NK-92 (cell line): ENCODE results near the gene XAB2.

Source experiments
- DNase-seq: peaks from one replicate; lab custom pipeline; 2025; ENCODE audit not compliant: unreplicated experiment; lab: John Stamatoyannopoulos, UW

Gene XAB2

DNA sequence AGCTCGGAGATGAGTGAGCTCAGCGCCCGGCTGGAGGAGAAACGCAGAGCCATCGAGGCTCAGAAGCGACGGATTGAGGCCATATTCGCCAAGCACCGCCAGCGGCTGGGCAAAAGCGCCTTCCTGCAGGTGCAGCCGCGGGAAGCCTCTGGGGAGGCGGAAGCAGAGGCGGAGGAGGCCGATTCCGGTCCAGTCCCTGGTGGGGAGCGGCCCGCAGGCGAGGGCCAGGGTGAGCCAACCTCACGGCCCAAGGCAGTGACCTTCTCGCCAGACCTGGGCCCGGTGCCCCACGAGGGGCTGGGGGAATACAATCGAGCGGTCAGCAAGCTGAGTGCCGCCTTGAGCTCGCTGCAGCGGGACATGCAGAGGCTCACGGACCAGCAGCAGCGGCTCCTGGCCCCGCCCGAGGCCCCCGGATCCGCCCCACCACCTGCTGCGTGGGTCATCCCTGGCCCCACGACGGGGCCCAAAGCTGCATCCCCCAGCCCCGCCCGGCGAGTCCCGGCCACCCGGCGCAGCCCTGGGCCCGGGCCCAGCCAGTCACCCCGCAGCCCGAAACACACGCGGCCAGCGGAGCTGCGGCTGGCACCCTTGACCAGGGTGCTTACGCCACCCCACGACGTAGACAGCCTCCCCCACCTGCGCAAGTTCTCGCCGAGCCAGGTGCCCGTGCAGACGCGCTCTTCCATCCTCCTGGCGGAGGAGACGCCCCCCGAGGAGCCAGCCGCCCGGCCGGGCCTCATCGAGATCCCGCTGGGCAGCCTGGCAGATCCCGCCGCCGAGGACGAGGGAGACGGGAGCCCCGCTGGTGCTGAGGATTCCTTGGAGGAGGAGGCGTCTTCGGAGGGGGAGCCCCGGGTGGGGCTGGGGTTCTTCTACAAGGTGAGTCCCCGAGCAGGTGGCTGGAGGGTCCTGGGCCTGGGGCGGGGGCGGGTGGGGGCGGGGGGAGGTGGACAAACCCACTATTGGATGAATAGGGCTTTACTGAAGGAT is 16.8 kb downstream of the XAB2 start:
- no peak for DNase-seq

DNA sequence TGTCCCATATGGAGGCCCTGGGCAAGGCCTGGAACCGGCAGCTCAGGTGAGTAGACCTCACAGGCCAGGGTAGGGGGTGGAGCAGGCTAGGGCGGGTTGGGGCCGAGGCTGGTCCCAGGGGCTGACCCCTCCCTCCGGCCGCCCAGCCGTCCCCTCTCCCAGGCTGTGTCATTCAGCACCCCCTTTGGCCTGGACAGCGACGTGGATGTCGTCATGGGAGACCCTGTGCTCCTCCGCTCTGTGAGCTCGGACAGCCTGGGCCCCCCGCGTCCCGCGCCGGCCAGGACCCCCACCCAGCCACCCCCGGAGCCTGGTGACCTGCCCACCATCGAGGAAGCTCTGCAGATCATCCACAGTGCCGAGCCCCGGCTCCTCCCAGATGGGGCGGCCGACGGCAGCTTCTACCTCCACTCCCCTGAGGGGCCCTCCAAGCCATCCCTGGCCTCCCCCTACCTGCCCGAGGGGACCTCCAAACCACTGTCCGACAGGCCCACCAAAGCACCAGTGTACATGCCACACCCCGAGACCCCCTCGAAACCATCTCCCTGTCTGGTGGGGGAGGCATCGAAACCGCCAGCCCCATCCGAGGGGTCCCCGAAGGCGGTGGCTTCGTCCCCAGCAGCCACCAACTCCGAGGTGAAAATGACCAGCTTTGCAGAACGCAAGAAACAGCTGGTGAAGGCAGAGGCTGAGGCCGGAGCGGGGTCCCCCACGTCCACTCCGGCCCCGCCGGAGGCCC is 17.6 kb downstream of the XAB2 start:
- DNase-seq, result no peak

DNA sequence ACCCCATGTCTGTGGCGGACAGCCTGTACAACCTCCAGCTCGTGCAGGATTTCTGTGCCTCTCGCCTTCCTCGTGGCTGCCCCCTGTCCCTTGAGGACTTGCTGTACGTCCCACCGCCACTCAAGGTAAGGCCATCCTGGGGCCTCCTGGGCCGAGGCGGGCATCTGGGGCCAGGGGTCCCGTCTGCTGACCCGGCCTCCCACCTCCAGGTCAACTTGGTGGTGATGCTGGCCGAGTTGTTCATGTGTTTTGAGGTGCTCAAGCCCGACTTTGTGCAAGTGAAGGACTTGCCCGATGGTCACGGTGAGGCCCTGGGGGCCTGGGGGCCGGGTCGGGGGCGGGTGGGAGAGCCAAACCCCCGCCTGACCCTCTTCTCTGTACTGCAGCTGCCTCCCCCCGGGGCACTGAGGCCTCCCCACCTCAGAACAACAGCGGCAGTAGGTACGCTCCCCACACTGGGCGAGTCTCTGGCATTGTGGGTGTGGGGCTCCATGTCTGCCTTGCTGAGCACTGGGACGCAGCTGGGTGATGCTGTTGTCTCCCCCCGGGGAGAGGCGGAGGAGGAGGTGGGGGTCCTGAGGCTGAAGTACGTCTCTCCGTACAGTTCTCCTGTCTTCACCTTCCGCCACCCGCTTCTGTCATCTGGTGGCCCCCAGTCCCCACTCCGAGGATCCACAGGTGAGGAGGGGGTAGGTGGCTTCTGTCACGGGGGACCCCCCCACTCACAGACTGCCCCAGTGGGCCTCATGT is 18.7 kb downstream of the XAB2 start:
- DNase-seq, result no peak

DNA sequence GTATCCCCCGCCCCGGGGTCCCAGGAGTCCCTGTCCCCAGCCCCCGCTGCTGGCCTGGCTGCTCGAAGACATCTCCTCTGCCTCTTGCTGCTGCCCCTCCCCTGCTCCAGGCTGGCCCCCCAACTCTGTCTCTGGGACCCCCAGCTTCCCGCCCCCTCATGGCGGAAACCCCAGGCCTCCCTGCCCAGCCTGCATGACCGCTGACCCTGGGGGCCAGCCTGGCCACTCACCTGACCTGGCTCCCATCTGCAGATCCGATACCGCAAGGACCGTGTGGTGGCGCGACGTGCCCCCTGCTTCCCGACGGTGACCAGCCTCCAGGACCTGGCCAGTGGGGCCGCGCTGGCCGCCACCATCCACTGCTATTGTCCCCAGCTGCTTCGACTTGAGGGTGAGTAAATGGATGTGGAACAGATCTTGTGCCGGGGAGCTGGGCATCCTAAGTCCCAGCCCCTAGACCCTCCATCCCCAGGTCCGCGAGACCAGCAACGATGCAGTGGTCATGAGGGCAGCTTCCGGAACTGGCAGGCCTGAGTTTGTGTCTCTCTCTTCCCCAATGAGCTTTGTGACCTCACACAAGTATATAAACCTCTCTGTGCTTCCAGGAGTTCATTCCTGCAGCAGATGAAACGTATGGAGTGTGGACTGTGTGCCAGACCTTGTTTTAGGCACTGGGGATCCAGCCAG is 21.3 kb downstream of the XAB2 start:
- no peak for DNase-seq

DNA sequence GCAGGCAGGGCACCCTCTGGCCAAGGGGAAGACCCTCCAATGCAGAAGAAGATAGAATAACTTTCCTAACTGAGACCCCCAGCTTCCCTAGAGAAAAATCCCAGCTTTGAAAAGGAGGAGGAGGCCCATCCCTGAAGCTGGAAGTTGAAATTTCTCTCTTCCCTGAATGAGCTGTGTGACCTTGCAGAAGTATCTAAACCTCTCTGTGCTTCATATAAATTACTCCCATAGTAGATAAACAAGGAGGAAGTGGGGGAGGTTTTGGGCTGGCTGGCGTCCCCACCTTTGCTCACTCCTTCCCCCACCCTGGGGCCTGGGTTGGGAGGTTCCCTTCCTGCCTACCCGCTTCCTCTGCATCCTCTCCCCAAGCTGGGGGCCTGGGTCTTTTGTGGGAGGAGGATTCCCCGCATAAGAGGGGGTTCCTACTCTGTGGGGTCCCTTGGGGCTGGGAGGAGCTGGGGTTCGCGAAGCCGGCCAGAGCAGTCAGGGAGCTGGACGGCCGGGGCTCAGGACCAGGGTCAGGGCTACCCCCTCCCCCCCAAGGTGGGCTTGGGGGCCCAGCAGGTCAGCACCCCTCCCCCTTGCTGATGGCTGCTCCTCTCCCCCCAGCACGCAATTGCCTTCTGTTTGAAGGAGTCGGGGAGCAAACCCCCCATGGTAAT is 22.0 kb downstream of the XAB2 start:
- no peak for DNase-seq

DNA sequence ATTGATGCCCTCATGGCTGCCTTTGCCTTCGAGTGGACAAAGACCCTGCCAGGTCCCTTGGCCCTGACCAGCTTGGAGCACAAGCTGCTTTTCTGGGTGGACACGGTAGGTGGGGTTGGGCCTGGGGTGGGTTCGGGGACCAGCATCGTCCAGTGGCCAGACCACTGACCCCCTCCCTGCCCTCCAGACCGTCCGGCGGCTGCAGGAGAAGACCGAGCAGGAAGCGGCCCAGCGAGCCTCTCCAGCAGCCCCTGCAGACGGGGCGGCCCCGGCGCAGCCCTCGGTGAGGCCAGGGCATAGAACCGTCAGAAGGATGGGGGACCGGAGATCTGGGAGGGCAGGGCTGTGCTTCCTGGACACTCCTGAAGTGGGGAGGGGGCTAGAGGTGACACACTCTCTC is 23.1 kb downstream of the XAB2 start:
- no peak for DNase-seq

DNA sequence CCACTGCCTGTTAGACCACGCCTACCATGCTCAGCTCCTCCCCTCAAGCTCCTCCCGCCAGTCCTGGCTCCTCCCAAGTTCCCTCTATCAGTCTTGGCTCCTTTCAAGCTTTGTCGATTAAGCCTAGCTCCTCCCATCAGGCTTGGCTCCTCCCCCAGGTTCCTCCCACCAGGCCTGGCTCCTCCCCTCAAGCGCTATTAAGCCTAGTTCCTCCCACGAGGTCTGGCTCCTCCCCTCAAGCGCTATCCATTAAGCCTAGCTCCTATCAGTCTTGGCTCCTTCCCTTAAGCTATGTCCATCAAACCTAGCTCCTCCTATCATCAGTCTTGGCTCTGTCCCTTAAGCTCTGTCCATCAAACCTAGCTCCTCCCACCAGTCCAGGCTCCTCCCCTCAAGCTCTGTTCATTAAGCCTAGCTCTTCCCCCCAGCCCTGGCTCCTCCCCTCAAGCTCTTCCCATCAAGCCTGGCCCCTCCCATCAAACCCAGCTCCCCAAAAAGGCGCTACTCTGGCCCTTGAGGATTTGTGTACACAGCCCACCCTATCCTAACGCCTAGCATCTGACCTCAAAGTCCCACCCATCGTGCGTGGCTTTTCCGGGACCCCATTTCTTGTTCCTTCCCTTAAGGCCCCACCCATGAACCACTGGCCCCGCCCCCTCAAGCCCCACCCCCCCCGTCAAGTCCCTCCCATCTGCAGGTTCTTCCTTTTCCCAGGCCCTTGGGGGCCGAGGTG is 23.7 kb downstream of the XAB2 start:
- no peak for DNase-seq

DNA sequence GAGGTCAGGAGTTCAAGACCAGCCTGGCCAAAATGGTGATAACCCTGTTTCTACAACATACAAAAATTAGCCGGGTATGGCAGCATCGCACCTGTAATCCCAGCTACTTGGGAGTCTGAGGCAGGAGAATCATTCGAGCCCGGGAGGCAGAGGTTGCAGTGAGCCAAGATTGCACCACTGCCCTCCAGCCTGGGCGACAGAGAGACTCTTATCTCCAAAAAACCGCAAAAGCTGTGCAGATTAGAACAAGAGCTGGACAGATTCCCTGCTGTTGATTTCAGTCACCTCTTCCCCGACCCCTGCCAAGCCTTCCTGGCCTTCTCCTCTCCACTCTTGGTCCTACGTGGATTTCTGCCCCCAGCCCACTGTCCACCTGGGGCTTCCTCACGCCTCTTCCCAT is 25.4 kb downstream of the XAB2 start:
- no peak for DNase-seq

DNA sequence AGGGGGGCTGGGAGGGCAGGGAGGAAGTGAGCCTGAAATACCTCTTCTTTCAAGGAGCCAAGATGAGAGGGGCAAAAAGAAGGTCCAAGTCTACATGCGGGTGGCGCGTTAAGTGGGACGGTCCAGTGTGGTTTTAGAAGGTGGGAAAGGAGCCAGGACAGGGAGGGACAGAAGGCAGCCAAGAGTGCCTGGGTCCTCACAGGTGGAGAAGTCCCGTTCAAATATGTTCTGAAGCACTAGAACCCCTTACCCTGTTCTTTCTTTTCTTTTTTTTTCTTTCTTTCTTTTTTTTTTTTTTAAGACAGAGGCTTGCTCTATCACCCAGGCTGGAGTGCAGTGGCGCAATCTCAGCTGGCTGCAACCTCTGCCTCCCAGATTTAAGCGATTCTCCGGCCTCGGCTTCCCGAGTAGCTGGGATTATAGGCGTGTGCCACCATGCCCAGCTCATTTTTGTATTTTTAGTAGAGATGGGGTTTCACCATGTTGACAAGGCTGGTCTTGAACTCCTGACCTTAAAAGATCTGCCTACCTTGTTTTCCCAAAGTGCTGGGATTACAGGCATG is 26.3 kb downstream of the XAB2 start:
- DNase-seq, result no peak

DNA sequence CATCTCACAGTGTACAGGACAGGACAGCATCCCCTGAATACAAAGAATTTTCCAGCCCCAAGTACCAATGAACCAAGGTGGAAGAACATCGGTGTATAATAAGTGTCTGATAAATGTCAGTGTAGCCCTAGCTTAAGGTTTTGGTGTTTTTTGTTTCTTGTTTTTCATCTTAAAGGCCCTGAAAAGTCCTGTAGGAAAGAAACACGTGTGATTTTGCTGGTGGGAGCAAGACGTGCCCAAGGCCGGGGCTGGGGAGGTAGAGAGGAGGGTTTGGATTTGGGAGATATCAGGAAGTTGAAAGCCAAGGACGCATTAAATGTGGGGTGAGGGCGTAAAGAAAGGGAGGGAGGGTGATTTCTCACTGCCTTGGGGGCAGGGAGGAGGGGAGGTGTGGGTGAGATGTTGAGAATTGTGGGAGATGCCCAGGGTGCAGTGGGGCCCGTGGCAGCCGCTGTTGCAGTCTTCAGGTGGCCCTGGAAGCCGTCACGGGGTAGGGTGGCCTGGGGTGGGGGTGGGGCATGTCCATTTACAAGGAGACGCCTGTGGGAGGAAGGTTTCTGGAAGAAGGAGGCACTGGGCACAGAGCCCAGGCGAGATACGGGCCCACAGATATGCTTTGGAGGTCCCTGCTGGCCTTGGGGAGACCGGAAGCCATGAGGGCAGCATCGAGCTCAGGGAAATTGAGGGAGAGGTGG is 27.0 kb downstream of the XAB2 start:
- no peak for DNase-seq

DNA sequence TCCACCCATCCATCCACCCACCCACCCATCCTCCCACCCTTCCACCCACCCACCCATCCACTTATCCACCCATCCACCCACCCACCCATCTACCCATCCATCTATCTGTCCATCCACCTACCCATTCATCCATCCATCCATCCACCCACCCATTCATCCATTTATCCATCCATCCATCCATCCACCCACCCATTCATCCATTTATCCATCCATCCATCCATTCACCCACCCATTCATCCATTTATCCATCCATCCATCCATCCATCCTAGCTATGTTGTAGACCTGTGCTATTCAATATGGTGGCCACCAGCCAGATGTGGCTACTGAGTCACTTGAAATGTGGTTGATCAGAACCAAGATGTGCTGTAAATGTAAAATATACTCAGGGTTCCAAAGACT is 28.6 kb downstream of the XAB2 start:
- DNase-seq, result no peak

DNA sequence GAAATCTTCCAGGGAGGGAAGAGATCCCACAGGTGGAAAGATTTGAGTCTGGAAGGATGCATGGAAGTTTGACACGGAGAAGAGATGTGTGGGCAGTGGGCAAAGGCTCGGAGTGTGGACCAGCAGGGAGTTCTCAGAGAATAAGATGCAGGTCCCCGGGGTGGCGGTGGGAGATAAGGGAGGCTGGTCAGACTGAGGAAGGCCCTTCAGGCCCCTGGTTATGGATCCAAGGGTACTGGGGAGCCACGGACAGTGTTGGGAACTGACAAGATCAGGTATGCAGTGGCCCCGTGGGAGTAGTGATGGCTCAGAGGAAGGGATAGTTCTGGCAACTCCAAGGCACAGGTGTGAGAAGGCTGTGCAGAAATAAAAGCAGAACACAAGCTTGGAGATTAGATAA is 31.2 kb downstream of the XAB2 start:
- no peak for DNase-seq

DNA sequence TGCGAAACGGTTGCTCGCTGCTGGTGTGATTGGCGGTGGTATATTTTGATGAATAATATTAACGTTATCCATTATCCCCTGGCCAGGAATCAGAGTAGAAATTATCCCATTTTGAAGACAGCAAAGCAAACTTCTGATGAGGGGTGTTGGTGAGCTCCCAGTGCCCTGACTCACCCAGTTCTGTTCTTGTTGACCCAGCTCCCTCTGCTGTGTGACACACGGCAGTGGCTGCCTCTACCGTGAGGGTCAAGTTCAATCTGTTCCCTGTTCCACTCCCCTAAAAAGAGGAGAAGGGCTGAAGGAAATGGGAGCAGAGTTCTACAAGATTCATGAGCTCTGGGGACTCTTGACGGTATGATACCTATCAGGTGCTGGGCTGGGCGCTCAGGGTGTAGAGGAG is 31.7 kb downstream of the XAB2 start:
- no peak for DNase-seq

DNA sequence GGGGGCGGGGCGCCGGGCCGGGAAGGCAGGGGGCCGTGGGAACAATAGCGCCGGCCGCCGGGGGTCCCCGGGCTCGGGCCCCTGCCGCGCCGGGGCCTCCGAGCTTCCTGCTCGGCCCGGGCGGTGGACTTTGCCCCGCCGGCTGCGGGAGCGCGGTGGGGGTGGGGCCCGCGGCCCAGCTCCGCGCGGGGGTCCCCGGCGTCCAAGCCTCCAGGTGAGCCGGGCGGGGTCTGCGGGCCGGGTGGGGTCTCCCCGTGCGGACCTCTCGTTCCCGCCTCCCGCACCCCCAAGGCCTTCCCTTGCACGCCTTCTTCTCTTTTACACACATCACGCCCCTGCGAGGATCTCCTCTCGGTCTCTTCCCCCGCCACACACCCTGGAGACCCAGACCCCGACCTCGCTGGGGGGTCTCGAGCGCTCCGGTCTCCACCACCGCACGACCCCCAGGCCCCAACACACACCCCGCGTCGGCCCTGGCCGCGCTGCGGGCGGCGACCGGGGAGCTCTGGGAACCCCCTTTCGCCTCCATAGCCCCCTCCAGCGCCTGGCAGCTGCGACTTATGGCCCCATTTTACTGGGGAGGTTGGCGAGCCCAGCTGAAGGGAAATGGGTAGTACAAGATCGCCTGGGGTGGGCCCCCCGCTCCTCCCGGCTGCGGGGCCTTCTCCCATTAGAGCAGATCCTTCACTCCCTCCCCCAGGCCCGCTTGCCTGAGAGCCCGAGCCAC is 33.0 kb downstream of the XAB2 start:
- no peak for DNase-seq

DNA sequence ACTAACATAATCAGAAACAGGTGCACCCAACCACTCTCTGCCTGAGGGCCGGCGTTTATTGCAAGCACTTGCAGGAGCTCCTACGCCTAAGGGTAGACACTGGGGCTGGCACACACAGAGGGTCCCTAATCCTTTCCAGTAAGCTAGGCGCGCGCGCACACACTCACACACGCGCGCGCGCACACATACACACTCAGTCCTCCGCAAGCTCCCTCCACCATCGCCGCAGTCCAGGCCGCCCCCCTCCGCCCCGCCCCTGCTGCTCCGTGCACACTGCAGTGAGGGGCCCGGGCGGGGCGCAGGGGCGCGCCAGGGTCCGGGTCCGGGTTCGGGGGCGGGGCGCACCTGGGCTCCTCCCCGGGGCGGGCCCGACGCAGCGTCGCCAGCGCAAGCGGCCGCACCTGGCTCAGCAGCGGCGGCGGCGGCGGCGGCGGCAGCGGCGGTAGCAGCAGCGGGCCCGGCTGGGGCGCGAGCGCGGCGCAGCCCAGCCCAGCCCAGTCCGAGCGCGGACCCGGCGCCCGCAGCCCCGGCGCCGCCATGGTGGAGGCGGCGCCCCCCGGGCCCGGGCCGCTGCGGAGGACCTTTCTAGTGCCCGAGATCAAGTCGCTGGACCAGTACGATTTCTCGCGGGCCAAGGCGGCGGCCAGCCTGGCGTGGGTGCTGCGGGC is 33.7 kb downstream of the XAB2 start, which contains the start of gene CAMSAP3:
TSS of gene CAMSAP3 (plus strand) at position 398 of the 668 bp plus-strand sequence. CDS start at position 538, 140 bp downstream.
- no peak for DNase-seq

DNA sequence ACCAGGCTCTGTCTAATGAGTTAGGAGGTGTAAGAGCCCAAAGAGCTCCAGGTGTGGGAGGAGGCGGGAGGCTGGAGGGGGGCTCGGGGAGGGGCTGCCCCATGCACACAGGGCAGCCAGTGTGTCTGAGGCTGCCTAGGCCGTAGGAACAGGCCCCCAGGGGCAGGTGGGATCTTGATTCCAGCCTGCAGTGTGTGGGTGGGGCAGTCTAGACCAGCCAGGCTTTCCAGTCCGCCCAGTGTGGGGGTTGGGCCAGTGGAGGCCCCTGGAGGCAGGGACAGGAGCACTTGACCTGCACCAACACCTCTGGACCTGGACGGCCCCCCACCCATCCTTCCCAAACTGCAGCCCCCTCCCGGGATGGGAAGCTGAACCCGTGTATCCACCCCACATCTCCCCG is 39.1 kb downstream of the XAB2 start:
- no peak for DNase-seq

DNA sequence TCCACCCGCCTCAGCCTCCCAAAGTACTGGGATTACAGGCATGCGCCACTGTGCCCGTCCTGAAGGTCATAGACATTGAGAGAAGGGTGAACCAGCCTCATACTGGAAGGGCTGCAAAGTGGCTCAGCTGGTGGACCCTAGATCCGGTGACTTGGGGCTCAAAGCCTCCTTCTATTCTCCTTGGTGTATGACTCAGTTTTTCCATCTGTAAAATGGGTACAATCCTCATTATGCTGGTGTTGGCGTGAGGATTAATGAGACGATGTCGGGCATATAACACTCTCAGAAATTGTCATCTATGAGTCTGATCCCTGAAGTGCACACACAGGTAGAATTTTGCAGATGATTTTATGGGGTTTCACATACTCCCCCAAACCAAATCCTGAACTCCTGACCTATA is 39.5 kb downstream of the XAB2 start:
- no peak for DNase-seq
